ENCODE measurements around the gene TANGO2. TPM values are rescaled to one million over a fixed set of nuclear protein-coding genes. Genes with fewer than 3 reads are reported as not detected.

TANGO2 gene
- polyA plus RNA-seq, 1 of the 3 experiments (the other 2 are of a cell fraction), result 20.7 TPM

- H3F3A ChIP-seq (replicated peaks; ENCODE audit: insufficient read depth), result peaks cover 2% of the 10 kb centered on the region
- no peak overlapping the region for H3K4me2 ChIP-seq
- H3K36me3 ChIP-seq (replicated peaks in 1 of 2; ENCODE audit: control insufficient read depth in 1 of 2, insufficient read depth in 2 of 2, low read length in 1 of 2), result peaks cover 0 to 9% of the 10 kb centered on the region in 2 experiments
- no peaks in the 10 kb centered on the region for H3K9me2 ChIP-seq
- no peak overlapping the region for H2AFZ ChIP-seq (ENCODE audit: low read depth)
- H3K27me3 ChIP-seq (ENCODE audit: insufficient read depth), result no peaks in the 10 kb centered on the region
- TF ChIP-seq TAF1 (IDR thresholded peaks at IDR 0.05; ENCODE audit: borderline replicate concordance, low read depth, low read length), result no peak
- TF ChIP-seq SIN3A (IDR thresholded peaks at IDR 0.05; ENCODE audit: borderline replicate concordance, low read depth, low read length), result no peak
- no peak for TF ChIP-seq ELF1 (IDR thresholded peaks at IDR 0.05)
- no peak for TF ChIP-seq MEF2A (IDR thresholded peaks at IDR 0.05; ENCODE audit: borderline replicate concordance, low read depth)
- H3K4me3 ChIP-seq (ENCODE audit: low read depth in 2 of 2, low read length in 1 of 2), result no peak overlapping the region
- H3K9me3 ChIP-seq, result no peaks in the 10 kb centered on the region
- no peak overlapping the region for H3K9ac ChIP-seq
- no peaks in the 10 kb centered on the region for H3K4me1 ChIP-seq (ENCODE audit: control insufficient read depth in 1 of 2, insufficient read depth in 2 of 2, low read depth in 1 of 2, low read length in 1 of 2)
- ChIA-PET POLR2A (no interaction called here), CTCF (interaction anchor here (1.1 to 1.9 kb wide), 2 partner anchors 8 to 49 kb away, joined by 3 to 7 read pairs; no protein-coding TSS in a partner anchor)
- H3K79me2 ChIP-seq (ENCODE audit: insufficient read depth), result no peaks in the 10 kb centered on the region
- DNase-seq, result no peak
- H4K20me1 ChIP-seq (ENCODE audit: insufficient read depth), result no peaks in the 10 kb centered on the region
- no peak overlapping the region for H3K27ac ChIP-seq (ENCODE audit: low read depth in 2 of 2, low read length in 1 of 2)
- WGBS (ENCODE audit: low lambda C conversion rate), result 76% methylated on average over 11 of the region's 11 CpGs
Observed at GRCh38 chr22:20062766-20063083, 41.8 kb downstream of the TANGO2 start.

- Histone ChIP-seq H3K9ac (no peak overlapping the region), H3F3A (replicated peaks; ENCODE audit: insufficient read depth) (peaks cover under 1% of the 10 kb centered on the region), H2AFZ (ENCODE audit: low read depth) (no peak overlapping the region), H3K4me2 (no peak overlapping the region), H3K79me2 (ENCODE audit: insufficient read depth) (no peaks in the 10 kb centered on the region), H3K4me3 (ENCODE audit: low read depth in 2 of 2, low read length in 1 of 2) (no peak overlapping the region), H3K4me1 (ENCODE audit: control insufficient read depth in 1 of 2, insufficient read depth in 2 of 2, low read depth in 1 of 2, low read length in 1 of 2) (no peaks in the 10 kb centered on the region), H4K20me1 (ENCODE audit: insufficient read depth) (no peaks in the 10 kb centered on the region), H3K36me3 (replicated peaks in 1 of 2; ENCODE audit: control insufficient read depth in 1 of 2, insufficient read depth in 2 of 2, low read length in 1 of 2) (peaks cover 0 to 9% of the 10 kb centered on the region in 2 experiments), H3K27me3 (ENCODE audit: insufficient read depth) (no peaks in the 10 kb centered on the region), H3K27ac (ENCODE audit: low read depth in 2 of 2, low read length in 1 of 2) (no peak overlapping the region), H3K9me2 (no peaks in the 10 kb centered on the region), H3K9me3 (no peaks in the 10 kb centered on the region)
- TF ChIP-seq MAX (IDR thresholded peaks at IDR 0.05; ENCODE audit: low read depth) (no peak), FOXJ3 (CRISPR knock-in tag; IDR thresholded peaks at IDR 0.05) (no peak), FOXM1 (IDR thresholded peaks at IDR 0.05; ENCODE audit: low read depth) (no peak), GABPA (IDR thresholded peaks at IDR 0.05; ENCODE audit: low read depth) (no peak), RAD21 (IDR thresholded peaks at IDR 0.05; ENCODE audit: low read length) (no peak), POLR2AphosphoS5 (IDR thresholded peaks at IDR 0.05; ENCODE audit: low read depth, low read length) (no peak), TEAD4 (IDR thresholded peaks at IDR 0.05; ENCODE audit: borderline replicate concordance, insufficient read depth) (no peak), USF2 (IDR thresholded peaks at IDR 0.05; ENCODE audit: borderline replicate concordance, low read depth, low read length) (no peak), FOSL2 (IDR thresholded peaks at IDR 0.05; ENCODE audit: borderline replicate concordance, low read depth) (no peak), PBX3 (IDR thresholded peaks at IDR 0.05) (no peak), JUND (IDR thresholded peaks at IDR 0.05) (no peak), SMC3 (IDR thresholded peaks at IDR 0.05; ENCODE audit: low read depth, low read length) (no peak), RCOR1 (IDR thresholded peaks at IDR 0.05; ENCODE audit: low read length) (no peak), ZBTB33 (IDR thresholded peaks at IDR 0.05; ENCODE audit: borderline replicate concordance, low read depth) (no peak), GATA2 (CRISPR knock-in tag; IDR thresholded peaks at IDR 0.05) (no peak), EZH2phosphoT487 (IDR thresholded peaks at IDR 0.05; ENCODE audit: borderline replicate concordance, low read depth) (no peak), CHD2 (IDR thresholded peaks at IDR 0.05; ENCODE audit: low read length, partially characterized antibody) (no peak), IRF3 (IDR thresholded peaks at IDR 0.05; ENCODE audit: low read depth, low read length) (no peak), RXRA (IDR thresholded peaks at IDR 0.05; ENCODE audit: borderline replicate concordance, low read depth) (no peak)
- ChIA-PET CTCF (no interaction called here), POLR2A (no interaction called here)
- 96% methylated on average over 10 of the region's 27 CpGs for WGBS (ENCODE audit: low lambda C conversion rate)
- DNase-seq, result no peak
Observed at GRCh38 chr22:20063271-20064139, 42.6 kb downstream of the TANGO2 start.
